AG09309 (cell line): Measurements from ENCODE around the gene KIF18B.

ENCODE experiments used
- DNase-seq: peaks from one replicate; pipeline ENCODE4 v3.0.0-alpha.2; 2010; ENCODE audit warnings: low read depth
- H3K4me3 ChIP-seq: 2 replicates; pipeline ENCODE4 v1.5.1; 2011; ENCODE audit warnings: mild to moderate bottlenecking, low read depth, low read length, moderate library complexity; ENCODE audit not compliant: control insufficient read depth
- CTCF ChIP-seq: IDR thresholded peaks from 2 replicates; pipeline ENCODE4 v1.5.1; 2011; ENCODE audit warnings: mild to moderate bottlenecking, low read depth, low read length, inconsistent platforms; ENCODE audit not compliant: insufficient read depth, control insufficient read depth; ENCODE audit errors: missing control alignments

The KIF18B gene

GRCh38 chr17:44925731-44926697 lies 21.6 kb downstream of the KIF18B start:
- no peak for DNase-seq
- no peak overlapping the region for H3K4me3 ChIP-seq
- TF ChIP-seq CTCF, result no peak

GRCh38 chr17:44924107-44924544 lies 23.4 kb downstream of the KIF18B start:
- no peak for DNase-seq

GRCh38 chr17:44922746-44923470 lies 24.7 kb downstream of the KIF18B start:
- no peak overlapping the region for H3K4me3 ChIP-seq
- no peak for DNase-seq
- TF ChIP-seq CTCF, result no peak

More at GRCh38 chr17:44924107-44924544, 23.4 kb downstream of the KIF18B start:
- no peak overlapping the region for H3K4me3 ChIP-seq
- no peak for TF ChIP-seq CTCF

GRCh38 chr17:44922136-44922535 lies 25.4 kb downstream of the KIF18B start:
- DNase-seq, result no peak
- no peak overlapping the region for H3K4me3 ChIP-seq
- no peak for TF ChIP-seq CTCF

- no peak for TF ChIP-seq CTCF
Observed at GRCh38 chr17:44921122-44921882, 26.3 kb downstream of the KIF18B start.

GRCh38 chr17:44920565-44920940 lies 27.0 kb downstream of the KIF18B start:
- no peak for TF ChIP-seq CTCF
- H3K4me3 ChIP-seq, result no peak overlapping the region
- no peak for DNase-seq

More at GRCh38 chr17:44921122-44921882, 26.3 kb downstream of the KIF18B start:
- no peak for DNase-seq
- no peak overlapping the region for H3K4me3 ChIP-seq
